CD4-positive, alpha-beta T cell treated with Interleukin-4 for 4 hours (primary cell): ENCODE measurements around the gene MACC1.
"Not testable (repeated sequence)": the region's sequence is repeated elsewhere in the genome, so short reads cannot be mapped to it uniquely, and the experiment has no call there.

Experiments used
- DNase-seq: peaks from one replicate; pipeline ENCODE4 v3.0.0-alpha.2; 2020

The MACC1 gene

GRCh38 chr7:20228654-20229053 lies 11.5 kb upstream of the MACC1 start:
- DNase-seq = no peak

GRCh38 chr7:20227291-20227795 lies 10.2 kb upstream of the MACC1 start:
- no peak for DNase-seq

DNA sequence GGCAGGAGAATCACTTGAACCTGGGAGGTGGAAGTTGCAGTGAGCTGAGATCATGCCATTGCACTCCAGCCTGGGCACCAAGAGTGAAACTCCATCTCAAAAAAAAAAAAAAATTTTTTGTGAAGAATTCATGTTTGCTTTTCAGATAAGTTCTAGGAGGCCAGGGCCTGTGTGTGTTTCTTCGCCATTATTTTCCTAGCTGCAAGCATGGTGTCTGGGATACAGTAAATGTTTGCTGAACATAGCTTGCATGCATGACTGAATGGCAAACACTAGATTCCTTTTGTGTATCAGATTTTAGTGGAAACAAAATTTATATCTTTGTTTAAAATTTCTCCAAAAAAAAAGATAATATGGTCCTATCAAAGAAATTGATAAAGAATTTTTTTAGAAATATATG lies 9.7 kb upstream of the MACC1 start:
- no peak for DNase-seq

GRCh38 chr7:20225384-20225783 lies 8.2 kb upstream of the MACC1 start:
- DNase-seq = no peak

DNA sequence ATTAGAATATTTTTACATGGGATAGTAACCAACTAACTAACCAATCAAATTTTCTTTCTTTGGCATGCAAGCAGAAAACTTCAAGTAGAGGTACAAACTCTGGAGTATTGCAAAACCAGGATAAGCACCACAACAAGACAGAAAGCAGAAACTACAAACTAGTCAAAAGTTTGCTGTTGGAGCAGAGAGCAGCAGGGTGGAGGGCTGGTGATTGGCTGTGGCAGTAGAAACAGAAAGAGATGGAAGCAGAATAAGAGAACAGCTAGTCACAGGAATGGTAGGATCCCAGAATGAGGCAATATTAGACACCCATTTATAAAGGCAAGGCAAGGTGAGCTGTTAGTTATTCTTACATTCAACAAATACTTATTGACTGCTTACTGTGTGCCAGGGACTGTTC lies 6.8 kb upstream of the MACC1 start:
- DNase-seq = no peak

- no peak for DNase-seq
These were observed 6.2 kb upstream of the MACC1 start for GRCh38 chr7:20223356-20223755.

DNA sequence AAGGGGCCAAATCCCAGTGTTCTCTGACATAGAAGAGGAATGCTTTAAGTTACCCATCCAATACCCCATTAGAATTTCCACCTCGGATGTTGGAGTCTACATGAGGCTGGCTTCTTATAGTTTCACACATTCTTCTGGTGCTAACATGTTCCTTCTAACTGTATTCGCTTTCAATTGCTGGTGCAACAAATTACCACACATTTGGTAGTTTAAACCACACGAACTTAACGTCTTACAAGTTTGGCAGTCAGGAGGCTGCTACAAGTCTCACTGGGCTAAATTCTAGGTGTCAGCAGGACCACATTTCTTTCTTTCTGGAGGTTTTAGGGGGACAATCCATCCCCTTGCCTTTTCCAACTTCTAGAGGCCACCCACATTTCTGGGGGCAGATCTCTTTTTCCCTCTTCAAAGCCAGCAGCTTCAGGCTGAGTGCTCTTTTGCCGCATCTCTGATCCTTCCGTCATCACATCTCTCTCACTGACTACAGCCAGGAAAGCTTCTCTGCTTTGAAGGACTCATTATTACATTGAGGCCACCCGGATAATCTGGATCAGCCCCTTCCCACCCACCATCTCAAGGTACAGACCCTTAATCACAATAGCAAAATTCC lies 5.1 kb upstream of the MACC1 start:
- DNase-seq = no peak

DNA sequence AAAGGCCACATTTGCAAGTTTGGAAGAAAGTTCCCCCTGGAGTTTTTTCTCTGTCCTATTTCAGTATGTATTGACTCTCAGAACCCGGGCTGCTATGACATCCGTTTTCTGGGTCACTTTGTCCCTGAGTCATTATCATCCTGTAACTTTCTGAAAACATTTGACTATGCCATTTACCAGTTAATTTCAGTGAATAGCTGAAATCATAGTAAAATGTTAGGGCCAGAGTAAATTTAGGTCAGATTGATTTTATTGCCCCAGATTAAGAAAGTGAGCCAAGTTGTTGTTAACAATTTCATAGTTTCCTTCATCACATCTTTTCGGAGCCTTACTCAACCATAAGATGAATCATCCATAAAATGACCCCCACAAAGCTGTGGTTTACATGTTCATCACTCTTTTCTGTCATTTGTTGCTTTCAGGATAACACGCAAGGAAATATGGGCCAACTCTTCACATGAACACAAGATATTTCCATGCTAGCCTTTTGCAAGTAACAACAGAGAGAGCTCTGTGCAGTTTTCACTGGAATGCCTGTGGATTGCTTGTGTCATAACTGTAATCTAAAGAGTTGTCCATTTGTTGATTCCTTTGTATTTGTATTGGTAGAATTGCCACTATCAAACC lies 3.9 kb upstream of the MACC1 start:
- no peak for DNase-seq

- DNase-seq = no peak
These were observed 3.1 kb upstream of the MACC1 start for GRCh38 chr7:20220293-20220761.

GRCh38 chr7:20219446-20220292 lies 2.5 kb upstream of the MACC1 start:
- DNase-seq = peak; percentile 23

DNA sequence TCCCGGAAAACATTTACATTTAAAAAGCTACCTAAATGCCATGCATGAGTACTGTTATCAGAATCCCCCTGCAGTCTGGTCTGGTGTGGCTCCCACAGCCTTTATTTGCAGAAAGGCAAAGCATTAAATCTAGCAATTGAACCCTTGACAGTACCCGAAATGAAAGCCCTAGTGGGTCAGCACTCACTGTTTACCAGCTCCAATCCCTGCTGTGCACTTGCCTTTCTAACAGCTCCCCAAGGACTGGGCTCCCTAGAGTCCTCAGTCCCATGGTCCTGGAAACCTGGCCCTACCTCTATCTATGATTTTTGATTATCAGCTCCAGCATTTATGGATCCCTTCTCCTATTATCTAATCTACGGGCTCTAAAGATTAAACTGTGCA lies 1.9 kb upstream of the MACC1 start:
- no peak for DNase-seq

DNA sequence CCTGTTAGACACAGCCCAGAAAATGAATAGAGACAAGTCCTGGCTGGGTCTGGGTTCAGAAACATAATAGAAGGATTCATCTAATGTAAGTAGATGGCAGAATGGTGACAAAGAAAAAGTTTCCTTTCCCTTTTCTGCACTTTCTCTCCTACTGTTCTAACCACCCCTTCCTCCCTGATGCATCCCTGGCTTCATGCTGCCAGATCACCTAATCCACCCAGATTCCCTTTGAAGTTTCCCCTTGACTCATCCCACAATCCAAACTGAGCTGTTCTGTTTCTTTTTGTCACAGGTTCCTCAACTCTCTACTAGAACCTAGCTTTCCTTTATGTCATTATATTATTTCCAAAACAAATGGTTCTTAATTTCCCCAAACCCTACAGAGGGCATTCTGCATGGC lies 1.1 kb upstream of the MACC1 start:
- DNase-seq = no peak

GRCh38 chr7:20216406-20217036 lies 663 bp downstream of the MACC1 start:
- no peak for DNase-seq

DNA sequence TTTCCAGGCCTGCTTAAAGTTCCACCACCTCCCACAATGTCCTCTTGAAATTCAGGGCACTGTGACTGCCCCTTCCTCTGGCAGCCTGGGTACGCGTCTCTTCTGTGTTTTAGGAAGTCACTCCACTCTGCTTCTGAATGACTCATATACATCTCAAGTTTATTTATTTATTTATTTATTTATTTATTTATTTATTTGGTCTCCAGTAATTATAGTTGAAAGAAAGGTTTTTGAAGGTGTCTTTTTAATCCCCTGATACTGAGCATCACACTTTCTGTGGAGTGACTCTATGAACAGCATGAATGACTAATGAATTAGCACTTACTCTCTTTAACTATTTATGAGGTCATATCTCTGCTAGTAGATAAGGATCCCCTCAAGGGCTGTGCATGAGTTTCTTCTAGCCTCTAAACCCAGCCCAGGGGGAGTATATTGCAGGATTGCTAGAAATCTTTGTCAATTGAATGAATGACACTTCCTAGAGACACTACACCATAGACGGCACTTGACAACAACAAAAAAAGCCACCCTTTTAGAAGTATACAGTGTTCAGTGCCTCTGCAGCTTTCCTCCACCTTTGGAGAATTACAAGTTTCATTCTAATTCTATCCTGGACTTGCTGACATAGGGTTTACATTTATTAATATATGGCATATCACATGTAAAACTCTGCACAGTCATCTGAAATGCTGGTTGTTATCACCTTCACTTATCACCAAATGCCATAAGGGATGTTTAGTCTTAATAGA lies 2.1 kb downstream of the MACC1 start:
- no peak for DNase-seq

DNA sequence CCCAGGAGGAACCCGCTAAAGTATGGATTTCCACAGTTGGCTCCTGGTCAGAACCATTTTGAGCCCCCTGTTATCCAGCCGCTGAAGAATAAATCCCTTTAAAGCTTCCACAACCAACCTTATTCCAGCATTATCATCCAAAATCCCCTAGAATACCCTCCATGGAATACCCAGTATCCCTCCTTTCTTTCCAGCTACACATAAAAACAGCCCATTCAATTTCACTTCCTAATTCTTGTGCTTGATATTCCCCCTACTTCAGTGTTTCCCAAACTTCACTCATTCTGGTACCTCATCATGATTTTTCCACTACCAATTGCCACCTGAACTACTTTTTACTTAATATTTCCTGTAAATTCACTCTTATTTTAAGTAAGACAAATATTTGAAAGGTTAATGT lies 3.1 kb downstream of the MACC1 start:
- no peak for DNase-seq

GRCh38 chr7:20213378-20213777 lies 3.8 kb downstream of the MACC1 start:
- DNase-seq = no peak

- no peak for DNase-seq
These were observed 5.8 kb downstream of the MACC1 start for GRCh38 chr7:20211376-20211775.

GRCh38 chr7:20208651-20209307 lies 8.4 kb downstream of the MACC1 start:
- DNase-seq = no peak

DNA sequence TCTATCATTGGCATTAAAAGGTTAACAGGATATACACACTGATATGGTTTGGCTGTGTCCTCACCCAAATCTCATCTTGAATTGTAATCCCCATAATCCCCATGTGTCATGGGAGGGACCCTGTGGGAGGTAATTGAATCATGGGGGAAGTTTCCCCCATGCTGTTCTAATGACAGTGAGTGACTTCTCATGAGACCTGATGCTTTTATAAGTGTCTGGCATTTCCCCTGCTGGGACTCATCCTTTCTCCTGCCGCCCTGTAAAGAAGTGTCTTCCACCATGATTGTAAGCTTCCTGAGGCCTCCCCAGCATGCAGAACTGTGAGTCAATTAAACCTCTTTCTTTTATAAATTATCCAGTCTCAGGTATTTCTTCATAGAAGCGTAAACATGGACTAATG lies 9.4 kb downstream of the MACC1 start:
- not testable (repeated sequence) for DNase-seq

DNA sequence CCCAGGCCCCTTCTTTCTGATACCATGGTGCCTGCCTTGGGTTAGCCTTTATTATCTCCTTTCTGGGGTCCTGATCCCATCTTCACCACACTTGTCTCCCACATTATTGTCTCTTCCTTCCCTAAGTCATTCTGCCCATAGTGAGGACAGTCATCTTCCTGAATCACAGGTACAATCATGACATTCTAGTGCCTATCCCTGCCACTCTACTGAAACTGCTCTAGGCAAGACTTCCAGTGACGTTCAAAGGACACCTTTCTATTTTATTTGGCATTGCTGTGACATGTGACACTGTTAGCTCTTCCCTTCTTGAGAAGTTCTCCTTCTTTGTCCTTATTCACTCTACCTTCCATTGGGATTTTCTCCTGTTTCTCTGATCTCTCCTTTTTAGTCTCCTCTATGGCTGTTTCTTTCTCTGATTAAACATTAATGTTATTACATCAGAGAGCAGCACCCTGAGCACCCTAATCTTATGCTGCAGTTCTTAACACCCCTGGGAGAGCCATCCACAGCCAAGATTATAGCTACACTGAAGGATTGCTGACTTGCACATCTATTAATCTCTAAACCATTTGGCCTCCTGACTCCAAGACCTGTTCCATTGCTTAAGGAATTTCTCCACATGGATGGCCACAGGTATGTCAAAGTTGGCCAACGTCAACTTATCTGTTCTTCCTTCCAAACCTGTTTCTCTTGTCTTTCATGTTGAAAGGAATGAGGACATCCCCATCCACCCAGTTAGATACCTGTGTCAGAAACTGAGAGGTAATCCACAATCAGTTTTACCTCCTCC lies 10.9 kb downstream of the MACC1 start:
- no peak for DNase-seq

GRCh38 chr7:20203316-20203715 lies 13.9 kb downstream of the MACC1 start:
- DNase-seq = no peak
